ENCODE data around the gene NINJ1. TPM values are rescaled to one million over a fixed set of nuclear protein-coding genes. Genes with fewer than 3 reads are reported as not detected.

The NINJ1 gene, protein sequence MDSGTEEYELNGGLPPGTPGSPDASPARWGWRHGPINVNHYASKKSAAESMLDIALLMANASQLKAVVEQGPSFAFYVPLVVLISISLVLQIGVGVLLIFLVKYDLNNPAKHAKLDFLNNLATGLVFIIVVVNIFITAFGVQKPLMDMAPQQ
- 10 to 100 TPM; 47.0 to 56.8 (median 54.5) TPM for total RNA-seq

DNA sequence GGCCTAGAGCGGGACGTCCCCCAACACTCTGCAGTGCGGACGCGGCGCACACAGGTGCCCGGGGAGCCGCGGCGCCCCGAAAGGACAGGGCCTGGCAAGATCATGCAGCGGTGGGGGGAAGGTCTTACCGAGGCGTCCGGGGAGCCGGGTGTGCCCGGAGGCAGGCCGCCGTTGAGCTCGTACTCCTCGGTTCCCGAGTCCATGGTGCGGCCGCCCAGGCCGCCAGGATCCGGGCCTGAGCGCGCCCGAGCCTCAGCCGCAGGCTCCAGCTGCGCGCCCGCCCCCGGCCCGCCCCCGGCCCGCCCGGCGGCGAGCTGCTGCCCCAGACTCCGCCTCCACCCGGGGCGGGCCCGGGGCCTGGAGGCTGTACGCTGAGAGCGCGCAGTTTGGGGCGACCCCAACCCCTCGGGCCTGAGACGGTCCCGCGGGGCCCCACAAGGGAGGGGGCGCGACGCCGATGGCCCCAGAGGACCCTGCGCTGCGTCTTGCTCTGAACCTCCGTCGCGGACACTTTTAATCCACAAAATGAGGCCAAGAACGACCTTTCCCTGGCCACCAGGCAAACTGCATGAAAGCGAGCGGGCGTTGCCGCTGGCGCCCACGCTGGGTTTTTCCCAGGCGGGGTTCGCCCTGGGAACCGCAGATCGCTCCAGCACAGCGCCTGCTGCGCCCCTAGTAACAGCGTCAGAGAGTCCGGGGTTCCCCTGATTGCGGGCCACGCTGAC lies at the start of gene NINJ1:
NINJ1 (minus strand) TSS at position 237 of the 725 bp plus-strand sequence; CDS start at position 203, 34 bp downstream.
- H3K9me3 ChIP-seq = no peaks in the 10 kb centered on the region
- DNase-seq = peak; percentile 66 to 89 (median 84)
- H3K4me3 ChIP-seq = peak within 1 kb of the TSS; percentile 72 to 88 (median 82)
- H3K36me3 ChIP-seq = no peaks in the 10 kb centered on the region
- H3K27me3 ChIP-seq = no peaks in the 10 kb centered on the region
- H3K27ac ChIP-seq = peak within 1 kb of the TSS; percentile 80 to 98 (median 95)
- H3K4me1 ChIP-seq = peaks cover 0 to 62% (median 20%) of the 10 kb centered on the region in 4 donors
- TF ChIP-seq, protein P1, sequence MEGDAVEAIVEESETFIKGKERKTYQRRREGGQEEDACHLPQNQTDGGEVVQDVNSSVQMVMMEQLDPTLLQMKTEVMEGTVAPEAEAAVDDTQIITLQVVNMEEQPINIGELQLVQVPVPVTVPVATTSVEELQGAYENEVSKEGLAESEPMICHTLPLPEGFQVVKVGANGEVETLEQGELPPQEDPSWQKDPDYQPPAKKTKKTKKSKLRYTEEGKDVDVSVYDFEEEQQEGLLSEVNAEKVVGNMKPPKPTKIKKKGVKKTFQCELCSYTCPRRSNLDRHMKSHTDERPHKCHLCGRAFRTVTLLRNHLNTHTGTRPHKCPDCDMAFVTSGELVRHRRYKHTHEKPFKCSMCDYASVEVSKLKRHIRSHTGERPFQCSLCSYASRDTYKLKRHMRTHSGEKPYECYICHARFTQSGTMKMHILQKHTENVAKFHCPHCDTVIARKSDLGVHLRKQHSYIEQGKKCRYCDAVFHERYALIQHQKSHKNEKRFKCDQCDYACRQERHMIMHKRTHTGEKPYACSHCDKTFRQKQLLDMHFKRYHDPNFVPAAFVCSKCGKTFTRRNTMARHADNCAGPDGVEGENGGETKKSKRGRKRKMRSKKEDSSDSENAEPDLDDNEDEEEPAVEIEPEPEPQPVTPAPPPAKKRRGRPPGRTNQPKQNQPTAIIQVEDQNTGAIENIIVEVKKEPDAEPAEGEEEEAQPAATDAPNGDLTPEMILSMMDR (IDR thresholded peaks at IDR 0.05) = peak in 3 of 6 experiments; percentile 25 to 34 (median 29)
- peak; percentile 58 to 60 for TF ChIP-seq POLR2A (IDR thresholded peaks at IDR 0.05)

DNA sequence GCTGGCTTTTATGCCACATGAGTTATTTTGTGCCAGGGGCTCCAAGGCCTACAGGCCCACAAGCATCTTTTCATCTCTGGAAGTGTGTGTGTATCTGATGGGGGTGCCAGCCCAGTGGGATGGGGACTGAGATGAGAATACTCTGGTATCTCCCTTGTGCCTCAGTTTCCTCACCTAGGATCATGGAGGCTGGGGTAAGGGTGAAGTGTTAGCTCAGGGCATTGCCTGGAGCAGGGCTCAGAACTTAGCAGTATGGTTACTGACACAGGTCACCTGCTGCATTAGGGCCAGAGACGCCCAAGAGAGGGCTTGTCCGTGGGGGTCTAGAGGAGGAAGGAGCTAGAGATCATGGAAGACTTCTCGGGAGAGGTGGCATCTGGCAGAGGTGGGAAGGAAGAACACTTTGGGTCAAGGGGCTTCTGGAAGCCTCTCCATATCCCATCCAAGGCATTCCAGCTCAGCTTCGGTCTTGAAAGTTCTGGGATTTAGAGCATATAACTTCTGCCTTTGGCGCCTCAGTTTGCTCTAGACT lies 49.1 kb upstream of the NINJ1 start:
- Histone ChIP-seq H3K4me3 (peak overlapping the region in 2 of 4 donors; percentile 83 to 91), H3K9me3 (no peaks in the 10 kb centered on the region), H3K4me1 (peaks cover 4 to 21% (median 9%) of the 10 kb centered on the region in 4 donors), H3K27ac (peak overlapping the region in 1 of 4 donors; percentile 75), H3K36me3 (no peaks in the 10 kb centered on the region), H3K27me3 (no peaks in the 10 kb centered on the region)
- DNase-seq = no peak
- TF ChIP-seq, protein P1 (IDR thresholded peaks at IDR 0.05) = no peak
- no peak for TF ChIP-seq POLR2A (IDR thresholded peaks at IDR 0.05)

DNA sequence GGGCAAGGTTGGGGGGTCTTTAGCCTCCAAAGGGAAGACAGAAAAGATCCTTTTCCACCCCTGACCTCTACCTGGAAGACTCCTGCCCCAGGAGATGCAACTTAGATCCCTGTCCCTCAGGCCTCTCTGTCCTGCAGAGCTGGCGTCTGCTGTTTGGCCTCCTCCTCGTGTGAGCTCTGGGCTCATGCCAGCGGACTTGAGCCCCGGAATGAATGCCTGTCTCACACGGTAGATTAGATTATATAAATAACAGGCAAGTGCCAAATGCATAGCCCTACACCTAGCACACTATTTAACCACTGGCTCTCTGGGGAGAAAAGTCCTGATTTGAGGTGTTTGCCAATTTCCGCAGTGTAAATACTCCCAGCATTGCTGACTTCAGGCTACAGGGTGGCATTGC lies 48.5 kb upstream of the NINJ1 start:
- H3K27me3 ChIP-seq = no peaks in the 10 kb centered on the region
- H3K36me3 ChIP-seq = no peaks in the 10 kb centered on the region
- TF ChIP-seq, protein P1 (IDR thresholded peaks at IDR 0.05) = no peak
- TF ChIP-seq POLR2A (IDR thresholded peaks at IDR 0.05) = no peak
- no peak overlapping the region for H3K4me3 ChIP-seq
- H3K27ac ChIP-seq = peak overlapping the region in 1 of 4 donors; percentile 17
- H3K4me1 ChIP-seq = peaks cover 4 to 18% (median 9%) of the 10 kb centered on the region in 4 donors
- peak in 2 of 3 donors; percentile 75 to 78 for DNase-seq
- H3K9me3 ChIP-seq = no peaks in the 10 kb centered on the region

DNA sequence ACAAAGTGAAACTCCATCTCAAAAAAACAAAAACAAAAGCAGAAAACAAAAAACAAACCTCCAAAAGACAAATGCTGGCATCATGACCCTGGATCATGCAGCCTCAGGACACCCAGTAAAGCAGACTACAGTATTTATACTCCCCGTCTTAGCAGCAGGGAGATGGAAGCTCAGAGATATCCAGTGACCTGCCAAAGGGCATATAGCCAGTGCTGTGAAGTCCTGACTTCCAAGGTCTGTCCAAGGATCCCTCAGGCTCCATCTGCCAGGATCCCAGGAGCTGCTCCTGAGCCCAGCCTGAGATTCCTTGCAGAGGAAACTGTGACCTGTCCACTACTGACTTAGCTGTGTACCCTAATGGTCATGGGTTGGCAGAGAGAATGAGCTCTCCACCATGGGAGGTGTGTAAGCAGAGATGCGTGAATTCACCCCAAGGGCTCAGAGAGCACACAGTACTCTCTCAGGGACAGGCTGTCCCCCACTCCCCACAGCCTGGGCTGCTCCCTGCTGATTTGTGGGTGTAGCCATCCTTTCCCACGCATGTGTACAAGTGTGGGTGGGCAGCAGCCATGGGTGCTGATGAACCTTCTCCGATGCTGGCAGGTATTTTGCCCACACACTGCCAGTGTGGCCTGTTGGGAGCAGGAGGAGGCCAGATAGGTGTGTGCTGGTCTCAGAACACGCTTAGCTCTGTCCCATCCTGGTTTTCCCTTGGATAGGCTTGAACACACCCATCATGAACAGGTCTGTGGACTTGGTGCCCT lies 47.8 kb upstream of the NINJ1 start:
- Histone ChIP-seq H3K27ac (peak overlapping the region in 1 of 4 donors; percentile 17), H3K4me1 (peaks cover 4 to 15% (median 9%) of the 10 kb centered on the region in 4 donors), H3K4me3 (no peak overlapping the region), H3K27me3 (no peaks in the 10 kb centered on the region), H3K36me3 (no peaks in the 10 kb centered on the region), H3K9me3 (no peaks in the 10 kb centered on the region)
- no peak for DNase-seq
- no peak for TF ChIP-seq POLR2A (IDR thresholded peaks at IDR 0.05)
- TF ChIP-seq, protein P1 (IDR thresholded peaks at IDR 0.05) = no peak

DNA sequence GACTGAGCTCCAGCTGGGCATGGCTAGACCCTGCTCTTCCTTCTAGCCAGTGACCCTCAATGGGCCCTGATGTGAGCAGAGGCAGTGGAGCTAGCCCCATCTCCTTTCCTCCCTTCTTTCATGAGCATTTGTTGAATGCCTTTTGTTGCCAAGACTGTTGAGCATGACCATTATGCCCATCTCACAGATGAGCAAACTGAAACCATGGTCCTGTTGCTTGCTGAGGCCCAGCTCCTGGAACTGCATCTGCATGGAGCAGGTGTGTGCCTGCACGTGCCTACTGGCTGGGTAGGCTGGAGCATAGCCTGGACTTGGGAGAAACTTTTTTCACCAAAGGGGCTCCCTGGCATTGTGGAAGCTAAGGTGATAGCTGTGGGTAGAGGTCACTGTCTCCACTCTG lies 46.9 kb upstream of the NINJ1 start:
- Histone ChIP-seq H3K9me3 (no peaks in the 10 kb centered on the region), H3K4me3 (no peak overlapping the region), H3K36me3 (no peaks in the 10 kb centered on the region), H3K4me1 (peaks cover 4 to 15% (median 9%) of the 10 kb centered on the region in 4 donors), H3K27ac (no peak overlapping the region), H3K27me3 (no peaks in the 10 kb centered on the region)
- no peak for TF ChIP-seq POLR2A (IDR thresholded peaks at IDR 0.05)
- TF ChIP-seq, protein P1 (IDR thresholded peaks at IDR 0.05) = no peak
- no peak for DNase-seq

All from Peyer's patch (tissue), 4 donors.